ENCODE measurements around the gene SPTB.
A peak's percentile ranks its signal among the peaks of the same experiment; 100 is the strongest.

The SPTB gene

GRCh38 chr14:64844272-64844671 is 35.4 kb downstream of the SPTB start:
- TF ChIP-seq EZH2 (optimal IDR thresholded peaks at IDR 0.05; ENCODE audit: low read depth, low read length) = no peak
- TF ChIP-seq CTCF (IDR thresholded peaks at IDR 0.05; ENCODE audit: low read length) = no peak
- no peak for TF ChIP-seq EZH2phosphoT487 (IDR thresholded peaks at IDR 0.05; ENCODE audit: low read length)
- Histone ChIP-seq H3K36me3 (replicated peaks; ENCODE audit: insufficient read depth, low read length) (no peaks in the 10 kb centered on the region), H3K27me3 (replicated peaks; ENCODE audit: insufficient read depth, low read length) (no peaks in the 10 kb centered on the region), H3K9ac (ENCODE audit: low read length) (no peak overlapping the region), H4K20me1 (ENCODE audit: insufficient read depth, low read length) (no peaks in the 10 kb centered on the region), H3K9me2 (replicated peaks; ENCODE audit: insufficient read depth, low read length) (no peaks in the 10 kb centered on the region), H3K79me2 (ENCODE audit: low read length) (no peaks in the 10 kb centered on the region), H3F3A (ENCODE audit: insufficient read depth, low read length) (0 out of 2 replicates have a peak, but pooled peaks cover 8% of the 10 kb centered on the region), H3K4me1 (ENCODE audit: low read length) (peaks cover 34% of the 10 kb centered on the region), H3K4me2 (ENCODE audit: low read depth, low read length) (0 out of 2 replicates have a peak overlapping the region, but pooled peaks have one; percentile 9), H2AFZ (ENCODE audit: low read length) (no peak overlapping the region), H3K27ac (ENCODE audit: low read length) (peak overlapping the region; percentile 20; the same call in 1 of the 2 replicates), H3K4me3 (ENCODE audit: low read length) (no peak overlapping the region), H3K9me3 (replicated peaks; ENCODE audit: insufficient read depth, low read length) (no peaks in the 10 kb centered on the region)
- DNase-seq = no peak

GRCh38 chr14:64843548-64843947 is 36.2 kb downstream of the SPTB start:
- Histone ChIP-seq H3F3A (ENCODE audit: insufficient read depth, low read length) (0 out of 2 replicates have a peak, but pooled peaks cover 8% of the 10 kb centered on the region), H3K9me2 (replicated peaks; ENCODE audit: insufficient read depth, low read length) (no peaks in the 10 kb centered on the region), H3K27me3 (replicated peaks; ENCODE audit: insufficient read depth, low read length) (no peaks in the 10 kb centered on the region), H3K9me3 (replicated peaks; ENCODE audit: insufficient read depth, low read length) (no peaks in the 10 kb centered on the region), H3K79me2 (ENCODE audit: low read length) (no peaks in the 10 kb centered on the region), H3K27ac (ENCODE audit: low read length) (no peak overlapping the region), H3K9ac (ENCODE audit: low read length) (no peak overlapping the region), H3K4me2 (ENCODE audit: low read depth, low read length) (no peak overlapping the region), H4K20me1 (ENCODE audit: insufficient read depth, low read length) (no peaks in the 10 kb centered on the region), H3K36me3 (replicated peaks; ENCODE audit: insufficient read depth, low read length) (no peaks in the 10 kb centered on the region), H2AFZ (ENCODE audit: low read length) (no peak overlapping the region), H3K4me1 (ENCODE audit: low read length) (peaks cover 26% of the 10 kb centered on the region), H3K4me3 (ENCODE audit: low read length) (no peak overlapping the region)
- TF ChIP-seq EZH2 (optimal IDR thresholded peaks at IDR 0.05; ENCODE audit: low read depth, low read length) (no peak), CTCF (IDR thresholded peaks at IDR 0.05; ENCODE audit: low read length) (no peak), EZH2phosphoT487 (IDR thresholded peaks at IDR 0.05; ENCODE audit: low read length) (no peak)
- DNase-seq = no peak

DNA sequence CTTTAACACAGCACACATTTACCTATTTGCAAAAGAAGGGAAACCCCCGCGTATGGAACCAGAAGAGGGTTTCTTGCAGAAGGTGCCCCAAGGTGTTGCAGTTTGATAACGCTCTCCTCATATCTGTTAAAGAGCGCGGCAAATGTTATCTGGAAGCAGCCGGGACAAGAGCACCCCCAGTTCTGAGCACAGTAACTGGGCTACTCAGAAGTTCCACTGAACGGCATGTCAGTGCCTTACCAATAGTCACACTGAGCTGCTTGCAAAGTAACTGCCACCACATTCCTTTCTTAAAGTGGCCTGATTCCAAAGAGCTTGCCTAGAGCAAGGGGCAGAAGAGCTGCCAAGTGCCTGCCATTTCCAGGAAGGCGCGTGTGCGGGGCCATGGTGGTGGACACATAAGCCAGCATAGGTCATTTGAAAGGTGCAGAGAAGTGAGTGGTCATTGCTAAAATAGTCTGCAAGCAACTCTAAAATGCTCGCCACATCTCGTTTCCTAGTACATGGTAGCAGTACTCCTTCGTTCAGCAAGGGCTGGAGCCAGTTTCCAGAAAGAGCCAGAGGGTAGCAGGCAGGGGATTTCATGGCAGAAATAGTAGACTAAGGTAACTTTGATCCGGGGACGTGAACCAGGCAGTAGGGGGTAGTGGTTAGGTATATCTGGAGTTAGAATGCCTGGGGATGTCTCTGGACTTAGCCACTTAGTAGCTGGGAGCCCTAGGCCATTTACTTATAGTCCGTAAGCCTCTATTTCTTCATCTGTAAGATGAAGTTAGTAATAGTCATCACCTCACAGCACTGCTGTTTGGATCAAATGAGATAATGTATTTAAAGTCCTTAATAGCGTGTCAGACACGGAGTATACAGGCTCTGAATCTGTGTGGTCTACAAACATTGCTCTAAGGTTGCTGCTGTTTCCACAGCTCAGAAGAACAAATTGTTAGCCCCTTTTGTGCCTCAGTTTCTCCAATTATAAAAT is 37.6 kb downstream of the SPTB start:
- Histone ChIP-seq H3K9me3 (replicated peaks; ENCODE audit: insufficient read depth, low read length) (no peaks in the 10 kb centered on the region), H2AFZ (ENCODE audit: low read length) (no peak overlapping the region), H3K4me1 (ENCODE audit: low read length) (peaks cover 14% of the 10 kb centered on the region), H3K79me2 (ENCODE audit: low read length) (no peaks in the 10 kb centered on the region), H3K9me2 (replicated peaks; ENCODE audit: insufficient read depth, low read length) (no peaks in the 10 kb centered on the region), H3K9ac (ENCODE audit: low read length) (no peak overlapping the region), H3K27ac (ENCODE audit: low read length) (no peak overlapping the region), H3K4me3 (ENCODE audit: low read length) (no peak overlapping the region), H3F3A (ENCODE audit: insufficient read depth, low read length) (no peaks in the 10 kb centered on the region), H3K4me2 (ENCODE audit: low read depth, low read length) (no peak overlapping the region), H3K36me3 (replicated peaks; ENCODE audit: insufficient read depth, low read length) (no peaks in the 10 kb centered on the region), H4K20me1 (ENCODE audit: insufficient read depth, low read length) (no peaks in the 10 kb centered on the region), H3K27me3 (replicated peaks; ENCODE audit: insufficient read depth, low read length) (no peaks in the 10 kb centered on the region)
- DNase-seq = no peak
- TF ChIP-seq EZH2 (optimal IDR thresholded peaks at IDR 0.05; ENCODE audit: low read depth, low read length) (no peak), EZH2phosphoT487 (IDR thresholded peaks at IDR 0.05; ENCODE audit: low read length) (no peak), CTCF (IDR thresholded peaks at IDR 0.05; ENCODE audit: low read length) (no peak)
